Thyroid gland (tissue), 4 donors: ENCODE results near the gene CHAC1.

Experiments used
- POLR2A ChIP-seq, 2 donors: fragments of 450-650 bp; IDR thresholded peaks; one replicate each; pipeline ENCODE4 v1.6.1; 2017; ENCODE audit warnings: antibody characterized with exemption in 2 of 2, mild to moderate bottlenecking in 2 of 2, moderate library complexity in 1 of 2
- TF ChIP-seq, protein P1 (sequence below), 6 experiments: fragments of 200-600 bp in 3 of 6; fragments of 450-650 bp in 3 of 6; sonication (generic) in 3 of 6; IDR thresholded peaks; one replicate each; pipeline ENCODE4 v1.5.1; 2016 to 2019; ENCODE audit warnings: antibody characterized with exemption in 6 of 6, mild to moderate bottlenecking in 2 of 6, inconsistent platforms in 1 of 6, moderate library complexity in 1 of 6

DNA sequence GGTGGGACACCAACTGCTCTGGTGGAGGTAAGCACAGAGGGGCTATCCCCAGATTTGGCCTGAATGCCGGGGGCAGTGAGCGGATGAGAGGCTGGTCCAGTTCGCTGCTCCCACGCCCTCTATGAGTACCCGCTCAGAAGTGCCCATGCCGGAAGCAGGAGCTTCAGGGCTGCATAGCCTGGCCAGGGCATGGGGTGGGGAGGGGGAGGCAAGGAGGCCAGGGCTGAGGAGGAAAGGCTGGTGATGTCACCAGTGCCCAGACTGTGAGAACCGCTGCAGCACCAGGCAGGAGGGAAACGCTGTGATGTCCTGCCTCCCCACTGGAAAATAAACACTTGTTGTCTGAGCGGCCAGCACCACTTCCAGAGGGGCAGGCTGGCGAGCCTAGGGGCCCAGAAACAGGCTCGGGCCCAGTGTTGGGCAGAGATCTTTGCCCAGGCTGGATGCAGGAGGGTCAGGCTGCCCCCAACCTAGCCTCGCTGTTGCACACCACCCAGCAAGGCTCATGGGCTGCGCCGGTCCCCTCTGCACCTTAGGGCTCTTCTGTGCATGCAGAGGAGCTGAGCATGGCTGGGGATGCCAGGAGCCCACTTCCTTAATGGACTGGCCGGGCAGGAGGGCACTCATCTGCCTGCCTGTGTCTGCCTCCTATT lies 35.0 kb upstream of the CHAC1 start:
- TF ChIP-seq, protein P1, sequence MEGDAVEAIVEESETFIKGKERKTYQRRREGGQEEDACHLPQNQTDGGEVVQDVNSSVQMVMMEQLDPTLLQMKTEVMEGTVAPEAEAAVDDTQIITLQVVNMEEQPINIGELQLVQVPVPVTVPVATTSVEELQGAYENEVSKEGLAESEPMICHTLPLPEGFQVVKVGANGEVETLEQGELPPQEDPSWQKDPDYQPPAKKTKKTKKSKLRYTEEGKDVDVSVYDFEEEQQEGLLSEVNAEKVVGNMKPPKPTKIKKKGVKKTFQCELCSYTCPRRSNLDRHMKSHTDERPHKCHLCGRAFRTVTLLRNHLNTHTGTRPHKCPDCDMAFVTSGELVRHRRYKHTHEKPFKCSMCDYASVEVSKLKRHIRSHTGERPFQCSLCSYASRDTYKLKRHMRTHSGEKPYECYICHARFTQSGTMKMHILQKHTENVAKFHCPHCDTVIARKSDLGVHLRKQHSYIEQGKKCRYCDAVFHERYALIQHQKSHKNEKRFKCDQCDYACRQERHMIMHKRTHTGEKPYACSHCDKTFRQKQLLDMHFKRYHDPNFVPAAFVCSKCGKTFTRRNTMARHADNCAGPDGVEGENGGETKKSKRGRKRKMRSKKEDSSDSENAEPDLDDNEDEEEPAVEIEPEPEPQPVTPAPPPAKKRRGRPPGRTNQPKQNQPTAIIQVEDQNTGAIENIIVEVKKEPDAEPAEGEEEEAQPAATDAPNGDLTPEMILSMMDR (IDR thresholded peaks at IDR 0.05), result no peak
- TF ChIP-seq POLR2A (IDR thresholded peaks at IDR 0.05), result no peak
